ENCODE results near the gene UNKL. TPM values are rescaled to one million over a fixed set of nuclear protein-coding genes. Genes with fewer than 3 reads are reported as not detected.
A peak's percentile ranks its signal among the peaks of the same experiment; 100 is the strongest.

Gene UNKL
- total RNA-seq, 2 donors from 2014 or later = 22.1 to 42.8 TPM

DNA sequence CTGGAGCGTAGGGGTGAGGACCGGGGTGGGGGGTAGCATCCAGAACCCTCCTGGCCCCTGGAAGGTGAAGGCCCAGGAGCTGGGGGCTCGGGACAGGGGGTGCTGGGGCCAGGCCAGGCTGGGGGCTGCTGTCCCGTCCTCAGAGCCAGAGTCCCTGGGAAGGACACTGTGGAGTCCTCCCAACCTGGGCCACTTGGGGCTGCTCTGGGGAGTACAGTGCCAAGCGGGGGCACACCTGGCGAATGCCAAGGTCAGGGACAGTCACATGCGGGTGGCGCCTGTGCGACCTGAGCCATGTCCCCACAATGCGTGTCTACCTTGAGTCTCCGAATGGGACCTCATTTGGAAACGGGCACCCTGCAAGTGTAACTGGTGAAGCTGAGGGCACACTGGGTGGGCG is 15.1 kb upstream of the UNKL start:
- H3K9me3 ChIP-seq = no peaks in the 10 kb centered on the region
- H3K4me1 ChIP-seq (ENCODE audit: control insufficient read depth in 1 of 2, low read depth in 2 of 2) = no peaks in the 10 kb centered on the region
- H3K36me3 ChIP-seq = no peaks in the 10 kb centered on the region
- H3K4me3 ChIP-seq = no peak overlapping the region
- no peak for DNase-seq (ENCODE audit: low spot score)
- TF ChIP-seq, protein P1, sequence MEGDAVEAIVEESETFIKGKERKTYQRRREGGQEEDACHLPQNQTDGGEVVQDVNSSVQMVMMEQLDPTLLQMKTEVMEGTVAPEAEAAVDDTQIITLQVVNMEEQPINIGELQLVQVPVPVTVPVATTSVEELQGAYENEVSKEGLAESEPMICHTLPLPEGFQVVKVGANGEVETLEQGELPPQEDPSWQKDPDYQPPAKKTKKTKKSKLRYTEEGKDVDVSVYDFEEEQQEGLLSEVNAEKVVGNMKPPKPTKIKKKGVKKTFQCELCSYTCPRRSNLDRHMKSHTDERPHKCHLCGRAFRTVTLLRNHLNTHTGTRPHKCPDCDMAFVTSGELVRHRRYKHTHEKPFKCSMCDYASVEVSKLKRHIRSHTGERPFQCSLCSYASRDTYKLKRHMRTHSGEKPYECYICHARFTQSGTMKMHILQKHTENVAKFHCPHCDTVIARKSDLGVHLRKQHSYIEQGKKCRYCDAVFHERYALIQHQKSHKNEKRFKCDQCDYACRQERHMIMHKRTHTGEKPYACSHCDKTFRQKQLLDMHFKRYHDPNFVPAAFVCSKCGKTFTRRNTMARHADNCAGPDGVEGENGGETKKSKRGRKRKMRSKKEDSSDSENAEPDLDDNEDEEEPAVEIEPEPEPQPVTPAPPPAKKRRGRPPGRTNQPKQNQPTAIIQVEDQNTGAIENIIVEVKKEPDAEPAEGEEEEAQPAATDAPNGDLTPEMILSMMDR (IDR thresholded peaks at IDR 0.05) = no peak
- H3K27ac ChIP-seq = no peak overlapping the region
- no peak for ATAC-seq (ENCODE audit: insufficient number of reproducible peaks, low FRiP score, low read depth)
- H3K27me3 ChIP-seq (replicated peaks; ENCODE audit: insufficient read depth) = no peaks in the 10 kb centered on the region

DNA sequence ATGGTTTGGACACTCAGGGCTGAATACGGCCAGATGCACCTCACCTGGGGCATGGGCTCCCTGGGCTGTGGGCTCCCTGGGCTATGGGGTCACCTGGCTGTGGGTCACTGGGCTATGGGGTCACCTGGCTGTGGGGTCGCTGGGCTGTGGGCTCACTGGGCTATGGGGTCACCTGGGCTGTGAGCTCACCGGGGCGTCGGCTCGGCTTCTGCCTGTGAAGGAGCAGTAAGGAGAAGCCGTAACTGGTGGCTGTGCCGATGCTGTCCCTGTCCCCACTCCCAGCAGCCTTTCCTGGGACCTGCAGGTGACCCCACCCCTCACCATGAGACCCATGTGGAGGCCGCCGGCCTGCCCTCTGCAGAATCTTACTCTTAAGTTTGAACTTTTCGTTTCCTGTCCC is 14.5 kb upstream of the UNKL start:
- Histone ChIP-seq H3K9me3 (no peaks in the 10 kb centered on the region), H3K4me3 (no peak overlapping the region), H3K27me3 (replicated peaks; ENCODE audit: insufficient read depth) (no peaks in the 10 kb centered on the region), H3K27ac (no peak overlapping the region), H3K4me1 (ENCODE audit: control insufficient read depth in 1 of 2, low read depth in 2 of 2) (no peaks in the 10 kb centered on the region), H3K36me3 (no peaks in the 10 kb centered on the region)
- no peak for ATAC-seq (ENCODE audit: insufficient number of reproducible peaks, low FRiP score, low read depth)
- TF ChIP-seq, protein P1 (IDR thresholded peaks at IDR 0.05) = no peak
- no peak for DNase-seq (ENCODE audit: low spot score)

DNA sequence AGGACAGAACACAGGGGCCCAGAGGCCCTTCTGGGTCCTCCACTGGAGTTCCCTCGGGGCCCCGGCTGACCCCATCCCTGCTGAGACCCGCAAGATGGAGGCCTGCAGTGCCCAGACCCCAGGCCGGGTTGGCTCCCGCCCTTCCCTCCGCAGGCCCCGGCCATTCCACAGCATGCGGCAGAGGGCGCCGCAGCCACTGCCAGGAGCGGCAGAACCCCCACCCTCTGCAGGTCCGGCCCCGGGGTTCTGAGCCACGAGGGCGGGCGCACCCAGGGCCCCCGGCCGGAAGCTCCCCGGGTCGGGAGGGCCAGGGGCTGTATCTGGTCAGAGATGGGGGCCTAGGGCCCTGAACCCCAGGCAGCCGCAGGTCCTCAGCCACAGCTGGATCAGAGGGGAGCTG is 14.0 kb upstream of the UNKL start:
- Histone ChIP-seq H3K36me3 (no peaks in the 10 kb centered on the region), H3K9me3 (no peaks in the 10 kb centered on the region), H3K27ac (no peak overlapping the region), H3K4me3 (peak overlapping the region; percentile 7), H3K27me3 (replicated peaks; ENCODE audit: insufficient read depth) (no peaks in the 10 kb centered on the region), H3K4me1 (ENCODE audit: control insufficient read depth in 1 of 2, low read depth in 2 of 2) (no peaks in the 10 kb centered on the region)
- no peak for DNase-seq (ENCODE audit: low spot score)
- ATAC-seq (ENCODE audit: insufficient number of reproducible peaks, low FRiP score, low read depth) = no peak
- TF ChIP-seq, protein P1 (IDR thresholded peaks at IDR 0.05) = no peak

DNA sequence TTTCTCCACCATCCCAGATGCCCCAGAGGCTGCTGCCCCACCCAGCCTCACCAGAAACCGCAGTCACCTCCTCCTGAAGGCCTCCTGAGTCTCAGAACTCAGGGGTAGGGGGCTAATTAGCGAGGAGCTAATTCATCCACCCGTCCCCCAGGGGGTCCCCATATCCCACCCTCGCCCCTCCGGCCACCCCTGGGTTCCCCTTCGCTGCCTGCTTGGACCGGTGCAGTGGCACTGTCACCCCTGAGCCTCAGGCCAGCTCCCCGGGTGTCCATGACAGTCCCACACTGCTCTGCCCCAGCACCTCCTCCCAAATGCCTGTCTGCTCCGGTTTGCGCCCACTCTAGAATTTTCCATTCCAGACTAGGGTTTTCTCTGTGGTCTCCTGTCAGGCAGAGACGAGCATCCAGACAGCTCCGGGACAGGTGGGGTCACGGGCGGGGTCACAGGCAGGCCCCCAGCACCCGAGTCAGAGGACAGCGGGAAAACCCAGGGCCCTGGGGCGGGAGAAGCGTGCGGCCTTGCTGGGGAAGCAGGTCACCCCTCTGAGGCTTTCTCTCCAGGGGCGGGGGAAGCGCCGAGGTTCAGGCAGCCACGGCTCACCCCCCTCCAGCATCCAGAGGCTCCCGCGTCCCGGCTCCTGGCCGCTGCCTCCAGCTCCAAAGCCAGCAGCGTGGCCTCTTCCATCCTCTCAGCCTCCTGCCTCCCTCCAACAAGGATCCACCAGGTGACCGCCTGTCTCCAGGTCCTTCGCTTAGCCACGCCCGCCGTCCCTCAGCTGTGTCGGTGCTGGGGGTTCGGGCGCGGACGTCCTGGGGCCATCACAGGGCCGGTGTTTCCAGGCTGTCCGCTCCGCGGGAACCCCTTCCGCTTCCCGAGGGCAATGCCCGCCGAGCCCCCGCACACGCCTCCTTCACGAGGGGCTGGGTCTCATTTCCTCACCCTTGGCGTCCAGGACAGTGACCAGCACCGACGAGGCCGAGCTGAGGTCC is 13.3 kb upstream of the UNKL start:
- Histone ChIP-seq H3K36me3 (no peaks in the 10 kb centered on the region), H3K4me1 (ENCODE audit: control insufficient read depth in 1 of 2, low read depth in 2 of 2) (no peaks in the 10 kb centered on the region), H3K27me3 (replicated peaks; ENCODE audit: insufficient read depth) (no peaks in the 10 kb centered on the region), H3K4me3 (peak overlapping the region; percentile 7), H3K27ac (no peak overlapping the region), H3K9me3 (no peaks in the 10 kb centered on the region)
- TF ChIP-seq, protein P1 (IDR thresholded peaks at IDR 0.05) = no peak
- ATAC-seq (ENCODE audit: insufficient number of reproducible peaks, low FRiP score, low read depth) = no peak
- no peak for DNase-seq (ENCODE audit: low spot score)

DNA sequence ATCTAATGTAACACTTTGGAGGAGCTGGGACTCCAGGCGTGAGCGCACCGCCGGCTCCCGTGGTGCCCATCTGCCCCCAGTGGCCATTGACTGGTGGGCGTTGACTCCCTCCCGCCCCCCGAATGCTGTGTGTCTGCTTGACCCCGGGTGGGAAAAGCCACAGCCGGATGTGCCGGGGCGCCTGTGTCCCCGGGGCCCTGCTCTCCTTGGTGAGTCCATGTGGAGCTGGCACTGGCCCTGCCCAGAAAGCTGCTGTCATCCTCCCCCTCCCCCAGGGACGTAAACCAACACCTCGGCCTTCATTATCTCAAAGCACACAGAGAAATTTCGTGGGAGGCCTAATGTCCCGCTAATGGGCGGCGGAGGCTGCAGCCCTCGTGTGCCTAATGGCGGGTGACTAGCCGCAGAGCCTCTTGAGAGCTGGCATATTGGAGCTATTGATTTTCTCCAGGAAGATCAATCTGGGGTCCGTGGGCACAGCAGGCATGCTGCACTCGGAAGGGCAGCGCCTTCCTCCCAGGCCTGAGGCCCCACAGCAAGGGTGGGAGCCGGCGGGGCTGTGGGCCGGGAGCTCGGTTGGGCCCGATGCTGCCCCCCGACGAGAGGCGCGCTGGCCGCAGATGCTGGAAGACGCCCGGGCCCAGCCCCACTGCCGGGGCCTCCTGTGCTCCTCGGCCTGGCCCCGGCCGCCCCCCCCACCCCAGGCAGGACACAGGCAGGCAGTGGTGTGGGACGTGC is 12.4 kb upstream of the UNKL start:
- TF ChIP-seq, protein P1 (IDR thresholded peaks at IDR 0.05) = no peak
- ATAC-seq (ENCODE audit: insufficient number of reproducible peaks, low FRiP score, low read depth) = no peak
- H3K4me3 ChIP-seq = no peak overlapping the region

More for the DNA sequence above, 12.4 kb upstream of the UNKL start:
- H3K9me3 ChIP-seq = no peaks in the 10 kb centered on the region
- H3K27me3 ChIP-seq (replicated peaks; ENCODE audit: insufficient read depth) = no peaks in the 10 kb centered on the region
- H3K27ac ChIP-seq = no peak overlapping the region
- H3K4me1 ChIP-seq (ENCODE audit: control insufficient read depth in 1 of 2, low read depth in 2 of 2) = peaks cover 0 to 2% of the 10 kb centered on the region in 2 donors
- no peak for DNase-seq (ENCODE audit: low spot score)
- no peaks in the 10 kb centered on the region for H3K36me3 ChIP-seq

Data from thoracic aorta (tissue), 2 donors.